NCI-H774 (cell line): Measurements from ENCODE around the gene DNAJC9.

Experiments
- DNase-seq: peaks from one replicate; lab custom pipeline; 2025; lab: John Stamatoyannopoulos, UW

DNAJC9 gene

GRCh38 chr10:73238990-73239566 lies 8.0 kb downstream of the DNAJC9 start:
- DNase-seq: no peak

- DNase-seq: no peak
These were observed 12.4 kb downstream of the DNAJC9 start for GRCh38 chr10:73234695-73235094.

- DNase-seq: no peak
These were observed 13.2 kb downstream of the DNAJC9 start for GRCh38 chr10:73233883-73234282.

- DNase-seq: no peak
These were observed 14.2 kb downstream of the DNAJC9 start for GRCh38 chr10:73232887-73233286.

GRCh38 chr10:73229567-73229966 lies 17.5 kb downstream of the DNAJC9 start:
- DNase-seq: no peak

GRCh38 chr10:73228247-73228646 lies 18.8 kb downstream of the DNAJC9 start:
- DNase-seq: no peak

- no peak for DNase-seq
These were observed 20.4 kb downstream of the DNAJC9 start for GRCh38 chr10:73226663-73227062.

- DNase-seq: no peak
These were observed 21.5 kb downstream of the DNAJC9 start for GRCh38 chr10:73225518-73225917.

GRCh38 chr10:73220989-73221388 lies 26.1 kb downstream of the DNAJC9 start:
- DNase-seq: no peak

GRCh38 chr10:73219384-73219783 lies 27.7 kb downstream of the DNAJC9 start:
- DNase-seq: no peak

GRCh38 chr10:73218431-73219191 lies 28.4 kb downstream of the DNAJC9 start:
- no peak for DNase-seq

- DNase-seq: no peak
These were observed 29.4 kb downstream of the DNAJC9 start for GRCh38 chr10:73217628-73218027.

- DNase-seq: no peak
These were observed 31.3 kb downstream of the DNAJC9 start for GRCh38 chr10:73215749-73216148.

- no peak for DNase-seq
These were observed 35.8 kb downstream of the DNAJC9 start for GRCh38 chr10:73211106-73211811.

GRCh38 chr10:73210395-73211105 lies 36.5 kb downstream of the DNAJC9 start:
- no peak for DNase-seq

GRCh38 chr10:73209705-73210104 lies 37.4 kb downstream of the DNAJC9 start:
- no peak for DNase-seq

GRCh38 chr10:73207883-73208282 lies 39.2 kb downstream of the DNAJC9 start:
- DNase-seq: no peak

GRCh38 chr10:73206385-73206784 lies 40.7 kb downstream of the DNAJC9 start:
- DNase-seq: no peak

- no peak for DNase-seq
These were observed 41.2 kb downstream of the DNAJC9 start for GRCh38 chr10:73205890-73206289.

GRCh38 chr10:73205081-73205480 lies 42.0 kb downstream of the DNAJC9 start:
- DNase-seq: no peak
